Body of pancreas (tissue), 4 donors: ENCODE results near the gene C4A.
"Not testable (repeated sequence)": the region's sequence is repeated elsewhere in the genome, so short reads cannot be mapped to it uniquely, and the experiment has no call there.

Experiments used
- CTCF ChIP-seq, 7 experiments: fragments of 450-650 bp in 4 of 7; fragments of 200-600 bp in 3 of 7; sonication (generic) in 3 of 7; IDR thresholded peaks; one replicate each; pipeline ENCODE4 v1.5.1; 2016 to 2019; ENCODE audit warnings: antibody characterized with exemption in 7 of 7
- POLR2A ChIP-seq, 3 donors: fragments of 450-650 bp; IDR thresholded peaks; one replicate each; pipeline ENCODE4 v1.6.1; 2016; ENCODE audit warnings: antibody characterized with exemption in 3 of 3, mild to moderate bottlenecking in 2 of 3

GRCh38 chr6:32037598-32038524 is 56.0 kb downstream of the C4A start, which contains the start of gene CYP21A2:
- TF ChIP-seq CTCF, POLR2A (IDR thresholded peaks at IDR 0.05): not testable (repeated sequence)
